ENCODE results near the gene ARL6IP4. TPM values are rescaled to one million over a fixed set of nuclear protein-coding genes. Genes with fewer than 3 reads are reported as not detected.

ARL6IP4 gene
- total and polyA plus RNA-seq, 10 of the 15 experiments (the other 5 are each of a cell fraction or from before 2014, with no cell fraction given): 2.5 to 320 (median 188) TPM

GRCh38 chr12:122939125-122939524 lies 41.4 kb upstream of the ARL6IP4 start:
- no TSS peak for BruUV-seq (replicated peaks)
- no peak for TF ChIP-seq BCLAF1 (IDR thresholded peaks at IDR 0.05)
- no peak for TF ChIP-seq CREM (IDR thresholded peaks at IDR 0.05; ENCODE audit: low read depth)
- TF ChIP-seq POLR2A (IDR thresholded peaks at IDR 0.05; ENCODE audit: low read depth, low read length): no peak
- TF ChIP-seq HDAC2 (IDR thresholded peaks at IDR 0.05): no peak
- no peak for TF ChIP-seq ZSCAN29 (IDR thresholded peaks at IDR 0.05)
- TF ChIP-seq BHLHE40 (IDR thresholded peaks at IDR 0.05; ENCODE audit: borderline replicate concordance in 1 of 2, low read depth in 2 of 2, low read length in 1 of 2): no peak
- TF ChIP-seq ZNF622 (IDR thresholded peaks at IDR 0.05): no peak
- TF ChIP-seq BCL11A (IDR thresholded peaks at IDR 0.05; ENCODE audit: low read depth, low read length): no peak
- no peak for TF ChIP-seq NBN (IDR thresholded peaks at IDR 0.05)
- no peak for TF ChIP-seq NRF1 (conservative IDR thresholded peaks at IDR 0.05; ENCODE audit: low read depth, low read length)
- TF ChIP-seq KAT2A (conservative IDR thresholded peaks at IDR 0.05; ENCODE audit: control insufficient read depth, low read depth, low read length): no peak
- no peak for TF ChIP-seq SREBF2 (IDR thresholded peaks at IDR 0.05; ENCODE audit: low read length)
- TF ChIP-seq ZNF592 (IDR thresholded peaks at IDR 0.05): no peak
- TF ChIP-seq CTCF (IDR thresholded peaks at IDR 0.05 in 2 of 3, conservative IDR thresholded peaks at IDR 0.05 in 1 of 3; ENCODE audit: control insufficient read depth in 2 of 3, extremely low read depth in 1 of 3, insufficient read depth in 1 of 3, low read depth in 3 of 3, low read length in 3 of 3): no peak
- intact Hi-C loops (cut with micrococcal nuclease; ENCODE audit: unreplicated experiment): no loop called here
- no peak overlapping the region for H3K4me2 ChIP-seq (ENCODE audit: control insufficient read depth, insufficient read depth)
- ChIA-PET RAD21 (ENCODE audit: unreplicated experiment) (no interaction called here), CTCF (interaction anchor here (1.1 kb wide), 2 partner anchors 19 to 78 kb away, joined by 3 read pairs; no protein-coding TSS in a partner anchor), SMC1A (ENCODE audit: uncharacterized antibody, unreplicated experiment) (interaction anchor here (1.0 kb wide), 1 partner anchor 11 kb away, joined by 3 read pairs; no protein-coding TSS in a partner anchor), POLR2A (interaction anchor here (1.0 kb wide), 1 partner anchor 12 kb away, joined by 3 read pairs; no protein-coding TSS in a partner anchor)
- DNase-seq (ENCODE audit: low read depth, low spot score): no peak
- H3K4me1 ChIP-seq (ENCODE audit: control insufficient read depth, insufficient read depth, low read length): peaks cover 35% of the 10 kb centered on the region
- H2AFZ ChIP-seq (ENCODE audit: control insufficient read depth, low read depth, low read length): no peak overlapping the region
- no peak overlapping the region for H3K9ac ChIP-seq (ENCODE audit: control insufficient read depth, insufficient read depth, low read length)
- no peaks in the 10 kb centered on the region for H3K36me3 ChIP-seq (ENCODE audit: control insufficient read depth in 2 of 2, insufficient read depth in 2 of 2, low read length in 1 of 2)
- no peaks in the 10 kb centered on the region for H3K27me3 ChIP-seq (replicated peaks in 1 of 2; ENCODE audit: control insufficient read depth in 2 of 2, insufficient read depth in 2 of 2, low read length in 1 of 2)
- H3K9me3 ChIP-seq (replicated peaks; ENCODE audit: control insufficient read depth, insufficient read depth, low read length): no peaks in the 10 kb centered on the region
- no peaks in the 10 kb centered on the region for H3K79me2 ChIP-seq (ENCODE audit: control insufficient read depth, insufficient read depth, low read length)
- 54% methylated on average over 4 of the region's 4 CpGs for WGBS (ENCODE audit: insufficient coverage, insufficient replicate concordance, low lambda C conversion rate, missing lambda C conversion rate)
- in situ Hi-C loops (cut with MboI): no loop called here
- no peak overlapping the region for H3K4me3 ChIP-seq
- FAIRE-seq: no peak
- H4K20me1 ChIP-seq (ENCODE audit: control insufficient read depth, insufficient read depth): no peaks in the 10 kb centered on the region
- H3K27ac ChIP-seq (ENCODE audit: control insufficient read depth, insufficient read depth): no peak overlapping the region
- no peak for ATAC-seq

All from GM12878 (cell line).